Keratinocyte (primary cell): Measurements from ENCODE around the gene CDH13. TPM values are rescaled to one million over a fixed set of nuclear protein-coding genes. Genes with fewer than 3 reads are reported as not detected.

Experiments
- DNase-seq: peaks from one replicate; pipeline ENCODE4 v3.0.0-alpha.2; 2011; ENCODE audit warnings: low read depth, missing footprints, low spot score
- FAIRE-seq: peaks from 2 replicates; lab custom pipeline; 2011; peaks lifted over from hg19 to GRCh38; lab: Jason Lieb, UNC
- H2AFZ ChIP-seq: 2 replicates; pipeline ENCODE4 v1.6.0; 2012; ENCODE audit warnings: low read length, control low read depth, inconsistent platforms; ENCODE audit not compliant: control insufficient read depth
- H3K27ac ChIP-seq: 2 replicates; pipeline ENCODE4 v1.5.1; 2011; ENCODE audit warnings: low read length; ENCODE audit not compliant: control insufficient read depth, insufficient read depth
- H3K27me3 ChIP-seq: 3 replicates; pipeline ENCODE4 v1.6.0; 2011; ENCODE audit warnings: low read length; ENCODE audit not compliant: control insufficient read depth, insufficient read depth; ENCODE audit errors: extremely low read depth
- H3K36me3 ChIP-seq, 2 experiments: 2 replicates in 1 of 2; 3 replicates in 1 of 2; pipeline ENCODE4 v1.5.1; 2011; ENCODE audit warnings: low read length in 2 of 2, mild to moderate bottlenecking in 1 of 2; ENCODE audit not compliant: control insufficient read depth in 2 of 2, insufficient read depth in 2 of 2; ENCODE audit errors: extremely low read depth in 1 of 2
- H3K4me1 ChIP-seq: 3 replicates; pipeline ENCODE4 v1.5.1; 2011; ENCODE audit warnings: low read length; ENCODE audit not compliant: control insufficient read depth, insufficient read depth; ENCODE audit errors: extremely low read depth
- H3K4me2 ChIP-seq: 3 replicates; pipeline ENCODE4 v1.6.0; 2011; ENCODE audit warnings: low read depth, low read length; ENCODE audit not compliant: control insufficient read depth, insufficient read depth; ENCODE audit errors: extremely low read depth
- H3K4me3 ChIP-seq, 3 experiments: fragments of 200-600 bp in 1 of 3; sonication (generic) in 1 of 3; 2 replicates in 2 of 3; 3 replicates in 1 of 3; pipeline ENCODE4 v1.5.1; 2011 to 2016; ENCODE audit warnings: low read length in 3 of 3, mild to moderate bottlenecking in 3 of 3, control low read depth in 2 of 3, inconsistent platforms in 1 of 3, low read depth in 1 of 3, mixed read lengths in 1 of 3, mixed run types in 1 of 3, moderate library complexity in 1 of 3; ENCODE audit not compliant: control insufficient read depth in 2 of 3, insufficient read depth in 2 of 3; ENCODE audit errors: extremely low read depth in 1 of 3
- H3K79me2 ChIP-seq: 2 replicates; pipeline ENCODE4 v1.6.0; 2012; ENCODE audit warnings: low read length; ENCODE audit not compliant: control insufficient read depth, insufficient read depth
- H3K9ac ChIP-seq: 3 replicates; pipeline ENCODE4 v1.6.0; 2011; ENCODE audit warnings: low read length; ENCODE audit not compliant: control insufficient read depth, insufficient read depth; ENCODE audit errors: extremely low read depth
- H3K9me1 ChIP-seq: 3 replicates; pipeline ENCODE4 v1.6.0; 2011; ENCODE audit warnings: low read length; ENCODE audit not compliant: control insufficient read depth, insufficient read depth; ENCODE audit errors: extremely low read depth
- H3K9me3 ChIP-seq: 2 replicates; pipeline ENCODE4 v1.5.1; 2012; ENCODE audit warnings: low read depth, low read length; ENCODE audit not compliant: control insufficient read depth
- H4K20me1 ChIP-seq: 3 replicates; pipeline ENCODE4 v1.6.0; 2011; ENCODE audit warnings: low read length; ENCODE audit not compliant: control insufficient read depth, insufficient read depth; ENCODE audit errors: extremely low read depth
- CTCF ChIP-seq, 3 experiments: IDR thresholded peaks in 1 of 3; conservative IDR thresholded peaks in 1 of 3; optimal IDR thresholded peaks in 1 of 3; 2 replicates in 2 of 3; 3 replicates in 1 of 3; pipeline versions ENCODE3 to v1.5.1; 2011; ENCODE audit warnings: low read length in 3 of 3, mild to moderate bottlenecking in 3 of 3, moderate library complexity in 2 of 3, control low read depth in 1 of 3, inconsistent platforms in 1 of 3; ENCODE audit not compliant: insufficient read depth in 2 of 3; ENCODE audit errors: extremely low read depth in 1 of 3
- EZH2 ChIP-seq: IDR thresholded peaks from one replicate; pipeline ENCODE4 v1.6.1; 2012; ENCODE audit warnings: inconsistent platforms, mild to moderate bottlenecking, low read length, moderate library complexity
- dilution Hi-C: fragments of 300-500 bp; cut with MboI; formaldehyde crosslinking; loops from one replicate; pipeline ENCODE4 v1.7.0; 2020; ENCODE audit warnings: low sequenced_read_pairs; ENCODE audit not compliant: extremely low pct_ligation_motif_present
- polyA plus RNA-seq, 5 experiments: library from polyadenylated mRNA; depleted of rRNA in 3 of 5; stranded (reverse) in 3 of 5; stranded (forward) in 1 of 5; unstranded in 1 of 5; fragments of >200 nt; gene quantifications; 1 replicate in 1 of 5; 2 replicates in 3 of 5; 3 replicates in 1 of 5; pipeline versions ENCODE4 v1.2.1 to v1.2.3, GENCODE V29; 2011 to 2012; ENCODE audit warnings: missing spikeins in 2 of 5, low read depth in 1 of 5, low replicate concordance in 1 of 5

CDH13 gene
- polyA plus RNA-seq, 1 donor (not counting 4 experiments of a cell fraction or from before 2014, with no cell fraction given) = 111 TPM

DNA sequence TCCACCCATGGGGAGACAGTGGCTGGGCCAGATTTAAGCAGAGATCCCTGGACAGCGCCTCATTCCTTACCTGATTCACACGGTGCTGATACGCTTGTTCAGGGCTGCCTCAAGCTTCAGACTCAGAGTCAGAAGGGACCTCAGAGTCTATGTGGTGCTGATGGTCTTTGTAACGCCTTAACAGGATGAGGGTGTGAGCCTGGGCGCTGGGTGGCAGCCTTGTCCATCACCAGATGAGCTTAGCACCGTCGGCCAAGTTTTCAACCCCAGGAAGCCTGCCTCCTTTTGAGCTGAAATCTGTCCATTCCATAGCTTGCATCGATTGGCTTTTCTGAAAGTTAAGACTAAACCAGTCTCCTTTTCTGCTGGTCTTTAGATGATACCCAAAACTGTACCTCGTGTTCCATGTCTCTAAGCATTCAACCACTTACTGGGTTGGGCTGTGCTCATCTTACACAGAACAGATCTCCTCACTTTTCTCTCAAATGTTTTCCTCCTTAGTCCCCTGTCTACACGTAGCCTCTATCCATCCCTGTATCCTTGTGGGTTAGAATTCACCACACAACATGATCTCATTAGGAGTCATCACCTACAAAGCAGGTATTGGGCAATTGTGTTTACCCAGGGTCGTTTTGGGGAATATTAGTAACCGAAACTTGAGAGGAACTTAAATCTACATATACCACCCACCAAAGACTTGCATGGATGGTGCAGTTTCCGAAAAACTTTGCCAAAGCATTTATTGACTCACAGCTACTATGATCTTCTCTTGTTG, 573.4 kb downstream of the CDH13 start:
- H3K9ac ChIP-seq = no peak overlapping the region
- TF ChIP-seq EZH2 (no peak), CTCF (optimal IDR thresholded peaks at IDR 0.05 in 1 of 3, IDR thresholded peaks at IDR 0.05 in 1 of 3, conservative IDR thresholded peaks at IDR 0.05 in 1 of 3; ENCODE audit: extremely low read depth in 1 of 3, insufficient read depth in 2 of 3, low read length in 3 of 3) (no peak)
- no peaks in the 10 kb centered on the region for H3K4me1 ChIP-seq
- peaks cover 3% of the 10 kb centered on the region for H4K20me1 ChIP-seq
- H3K9me3 ChIP-seq = no peaks in the 10 kb centered on the region
- H3K27ac ChIP-seq = no peak overlapping the region
- H2AFZ ChIP-seq = no peak overlapping the region
- H3K4me3 ChIP-seq = no peak overlapping the region
- no peaks in the 10 kb centered on the region for H3K79me2 ChIP-seq
- H3K4me2 ChIP-seq = no peak overlapping the region
- no peaks in the 10 kb centered on the region for H3K9me1 ChIP-seq
- FAIRE-seq = peak; percentile 62
- H3K27me3 ChIP-seq = no peaks in the 10 kb centered on the region
- no peak for DNase-seq
- dilution Hi-C loops = no loop called here
- no peaks in the 10 kb centered on the region for H3K36me3 ChIP-seq

- no peak overlapping the region for H3K27ac ChIP-seq
- FAIRE-seq (no peak), DNase-seq (no peak)
- peaks cover 3% of the 10 kb centered on the region for H4K20me1 ChIP-seq
- no peaks in the 10 kb centered on the region for H3K36me3 ChIP-seq
- H3K27me3 ChIP-seq = no peaks in the 10 kb centered on the region
- no peak overlapping the region for H3K9ac ChIP-seq
- no peak overlapping the region for H3K4me2 ChIP-seq
- H3K79me2 ChIP-seq = no peaks in the 10 kb centered on the region
- no peaks in the 10 kb centered on the region for H3K9me3 ChIP-seq
- no peaks in the 10 kb centered on the region for H3K4me1 ChIP-seq
- no peak overlapping the region for H2AFZ ChIP-seq
- dilution Hi-C loops = no loop called here
- TF ChIP-seq CTCF (optimal IDR thresholded peaks at IDR 0.05 in 1 of 3, IDR thresholded peaks at IDR 0.05 in 1 of 3, conservative IDR thresholded peaks at IDR 0.05 in 1 of 3; ENCODE audit: extremely low read depth in 1 of 3, insufficient read depth in 2 of 3, low read length in 3 of 3) (no peak), EZH2 (no peak)
- H3K9me1 ChIP-seq = peaks cover 5% of the 10 kb centered on the region
- H3K4me3 ChIP-seq = no peak overlapping the region
These were observed 575.0 kb downstream of the CDH13 start for GRCh38 chr16:83201748-83202147.
